AG04450 (cell line): Measurements from ENCODE around the gene FHDC1. TPM values are rescaled to one million over a fixed set of nuclear protein-coding genes. Genes with fewer than 3 reads are reported as not detected.

Experiments
- CTCF ChIA-PET: fragments of 300-600, 350-600 bp; formaldehyde crosslinking; extraction: SDS; loops from one replicate; lab custom pipeline; 2022; ENCODE audit warnings: antibody characterized with exemption, inconsistent platforms; lab: Charles Lee
- POLR2A ChIA-PET: fragments of 350-600 bp; formaldehyde crosslinking; extraction: SDS; loops from one replicate; lab custom pipeline; 2021; ENCODE audit warnings: antibody characterized with exemption, inconsistent platforms; lab: Yijun Ruan, JAX
- DNase-seq: peaks from one replicate; pipeline ENCODE4 v3.0.0-alpha.2; 2011; ENCODE audit warnings: low read depth, low spot score
- H3K27ac ChIP-seq: one replicate; pipeline ENCODE4 v1.5.1; 2012; ENCODE audit warnings: low read depth, low read length, control low read depth
- H3K27me3 ChIP-seq: one replicate; pipeline ENCODE4 v1.6.0; 2012; ENCODE audit warnings: low read length; ENCODE audit not compliant: control insufficient read depth, insufficient read depth
- H3K4me3 ChIP-seq: 2 replicates; pipeline ENCODE4 v1.5.1; 2011; ENCODE audit warnings: mild to moderate bottlenecking, low read depth, low read length, control low read depth
- H3K9me3 ChIP-seq: 2 replicates; pipeline ENCODE4 v1.5.1; 2012; ENCODE audit warnings: low read length; ENCODE audit not compliant: control insufficient read depth, insufficient read depth
- polyA plus RNA-seq: library from polyadenylated mRNA; depleted of rRNA; stranded (reverse); fragments of >200 nt; gene quantifications from 2 replicates; pipeline ENCODE4 v1.2.3, GENCODE V29; 2011
- TF ChIP-seq, protein P1 (sequence below): IDR thresholded peaks from 2 replicates; pipeline ENCODE4 v1.5.1; 2011; ENCODE audit warnings: low read depth, low read length, control low read depth, inconsistent platforms

Gene FHDC1
- polyA plus RNA-seq, 1 experiment = 0.10 TPM

- H3K9me3 ChIP-seq = no peaks in the 10 kb centered on the region; the same call in 1 of the 2 replicates
- H3K27ac ChIP-seq = no peak overlapping the region
- peaks cover 59% of the 10 kb centered on the region for H3K27me3 ChIP-seq
- TF ChIP-seq, protein P1, sequence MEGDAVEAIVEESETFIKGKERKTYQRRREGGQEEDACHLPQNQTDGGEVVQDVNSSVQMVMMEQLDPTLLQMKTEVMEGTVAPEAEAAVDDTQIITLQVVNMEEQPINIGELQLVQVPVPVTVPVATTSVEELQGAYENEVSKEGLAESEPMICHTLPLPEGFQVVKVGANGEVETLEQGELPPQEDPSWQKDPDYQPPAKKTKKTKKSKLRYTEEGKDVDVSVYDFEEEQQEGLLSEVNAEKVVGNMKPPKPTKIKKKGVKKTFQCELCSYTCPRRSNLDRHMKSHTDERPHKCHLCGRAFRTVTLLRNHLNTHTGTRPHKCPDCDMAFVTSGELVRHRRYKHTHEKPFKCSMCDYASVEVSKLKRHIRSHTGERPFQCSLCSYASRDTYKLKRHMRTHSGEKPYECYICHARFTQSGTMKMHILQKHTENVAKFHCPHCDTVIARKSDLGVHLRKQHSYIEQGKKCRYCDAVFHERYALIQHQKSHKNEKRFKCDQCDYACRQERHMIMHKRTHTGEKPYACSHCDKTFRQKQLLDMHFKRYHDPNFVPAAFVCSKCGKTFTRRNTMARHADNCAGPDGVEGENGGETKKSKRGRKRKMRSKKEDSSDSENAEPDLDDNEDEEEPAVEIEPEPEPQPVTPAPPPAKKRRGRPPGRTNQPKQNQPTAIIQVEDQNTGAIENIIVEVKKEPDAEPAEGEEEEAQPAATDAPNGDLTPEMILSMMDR = no peak
- POLR2A ChIA-PET = no interaction called here
- no peak for DNase-seq
- CTCF ChIA-PET = interaction anchor here (0.6 kb wide), 1 partner anchor 75 kb away, joined by 4 read pairs; no protein-coding TSS in a partner anchor
- H3K4me3 ChIP-seq = no peak overlapping the region
These were observed 980 bp upstream of the FHDC1 start for GRCh38 chr4:152935143-152935542.

- Histone ChIP-seq H3K27me3 (peaks cover 60% of the 10 kb centered on the region), H3K4me3 (peak overlapping the region; percentile 53), H3K27ac (no peak overlapping the region), H3K9me3 (no peaks in the 10 kb centered on the region; the same call in 1 of the 2 replicates)
- no peak for DNase-seq
- ChIA-PET POLR2A (no interaction called here), CTCF (no interaction called here)
- TF ChIP-seq, protein P1 = no peak
These were observed 568 bp downstream of the FHDC1 start for GRCh38 chr4:152936446-152937335.

GRCh38 chr4:152937336-152938236 lies 1.5 kb downstream of the FHDC1 start:
- Histone ChIP-seq H3K27ac (no peak overlapping the region), H3K4me3 (peak overlapping the region; percentile 53), H3K27me3 (peaks cover 64% of the 10 kb centered on the region), H3K9me3 (no peaks in the 10 kb centered on the region; the same call in 1 of the 2 replicates)
- no peak for DNase-seq
- TF ChIP-seq, protein P1 = no peak
- CTCF ChIA-PET = no interaction called here
- POLR2A ChIA-PET = no interaction called here

DNA sequence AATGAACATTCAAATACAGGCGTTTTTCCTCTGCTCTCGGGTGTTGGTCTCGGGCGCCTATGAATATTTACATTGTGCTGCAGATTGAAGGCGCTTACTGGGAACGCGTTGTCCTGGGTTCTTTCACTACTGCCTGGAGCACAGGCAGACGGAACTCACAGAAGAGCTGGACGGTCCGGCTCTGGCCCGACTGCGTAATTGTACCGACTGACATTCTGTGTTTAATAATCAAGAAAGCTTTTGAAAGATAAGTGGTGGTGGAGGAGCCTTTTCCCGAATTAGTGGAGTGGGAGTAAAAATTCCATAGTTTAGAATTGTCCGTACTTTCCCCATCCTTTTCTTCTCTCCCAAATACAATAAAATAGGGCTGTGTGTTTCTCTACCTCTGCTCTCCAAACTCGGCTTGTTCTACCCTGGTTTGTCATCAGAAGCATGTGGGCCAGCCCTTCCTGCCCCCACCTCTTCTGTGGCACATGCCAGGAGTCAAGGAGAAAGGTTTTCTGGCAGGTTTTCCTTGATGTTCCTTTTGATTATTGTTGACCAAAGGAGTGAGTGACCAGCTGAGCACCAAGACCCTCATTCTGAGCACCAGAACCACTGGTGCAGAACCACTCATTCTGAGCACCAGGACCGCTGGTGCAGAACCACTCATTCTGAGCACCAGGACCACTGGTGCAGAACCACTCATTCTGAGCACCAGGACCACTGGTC lies 2.3 kb downstream of the FHDC1 start:
- no peaks in the 10 kb centered on the region; the same call in 1 of the 2 replicates for H3K9me3 ChIP-seq
- no peak overlapping the region for H3K27ac ChIP-seq
- ChIA-PET CTCF (no interaction called here), POLR2A (no interaction called here)
- TF ChIP-seq, protein P1 = no peak
- peaks cover 64% of the 10 kb centered on the region for H3K27me3 ChIP-seq
- no peak for DNase-seq
- peak overlapping the region; percentile 53 for H3K4me3 ChIP-seq
